ENCODE results near the gene MAP3K19.

DNA sequence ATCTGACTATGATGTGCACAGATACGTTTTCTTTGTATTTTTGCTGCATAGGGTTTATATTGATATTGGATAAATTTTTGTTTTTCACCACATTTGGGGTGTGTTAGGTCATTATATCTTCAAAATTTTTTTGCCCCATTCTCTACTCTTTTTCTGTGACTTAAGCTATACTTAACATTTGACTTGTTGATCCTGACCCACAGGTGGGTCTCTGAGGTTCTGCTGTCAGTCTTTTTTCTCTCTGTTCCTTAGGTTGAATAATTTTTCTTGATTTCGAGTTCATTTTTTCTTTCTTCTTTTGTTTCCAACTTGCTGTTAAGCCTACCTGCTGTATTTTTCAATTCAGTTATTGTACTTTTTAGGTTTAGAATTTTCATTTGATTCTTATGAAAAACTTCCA, 16.9 kb upstream of the MAP3K19 start:
- TF ChIP-seq ZFP30 (CRISPR knock-in tag; IDR thresholded peaks at IDR 0.05) (no peak), ZFP3 (CRISPR knock-in tag; IDR thresholded peaks at IDR 0.05) (no peak), PPARA (CRISPR knock-in tag; IDR thresholded peaks at IDR 0.05; ENCODE audit: borderline replicate concordance) (no peak)
- TF ChIP-seq, protein P1, sequence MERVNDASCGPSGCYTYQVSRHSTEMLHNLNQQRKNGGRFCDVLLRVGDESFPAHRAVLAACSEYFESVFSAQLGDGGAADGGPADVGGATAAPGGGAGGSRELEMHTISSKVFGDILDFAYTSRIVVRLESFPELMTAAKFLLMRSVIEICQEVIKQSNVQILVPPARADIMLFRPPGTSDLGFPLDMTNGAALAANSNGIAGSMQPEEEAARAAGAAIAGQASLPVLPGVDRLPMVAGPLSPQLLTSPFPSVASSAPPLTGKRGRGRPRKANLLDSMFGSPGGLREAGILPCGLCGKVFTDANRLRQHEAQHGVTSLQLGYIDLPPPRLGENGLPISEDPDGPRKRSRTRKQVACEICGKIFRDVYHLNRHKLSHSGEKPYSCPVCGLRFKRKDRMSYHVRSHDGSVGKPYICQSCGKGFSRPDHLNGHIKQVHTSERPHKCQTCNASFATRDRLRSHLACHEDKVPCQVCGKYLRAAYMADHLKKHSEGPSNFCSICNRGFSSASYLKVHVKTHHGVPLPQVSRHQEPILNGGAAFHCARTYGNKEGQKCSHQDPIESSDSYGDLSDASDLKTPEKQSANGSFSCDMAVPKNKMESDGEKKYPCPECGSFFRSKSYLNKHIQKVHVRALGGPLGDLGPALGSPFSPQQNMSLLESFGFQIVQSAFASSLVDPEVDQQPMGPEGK (CRISPR knock-in tag; IDR thresholded peaks at IDR 0.05; ENCODE audit: borderline replicate concordance): no peak
- TF ChIP-seq, protein P2, sequence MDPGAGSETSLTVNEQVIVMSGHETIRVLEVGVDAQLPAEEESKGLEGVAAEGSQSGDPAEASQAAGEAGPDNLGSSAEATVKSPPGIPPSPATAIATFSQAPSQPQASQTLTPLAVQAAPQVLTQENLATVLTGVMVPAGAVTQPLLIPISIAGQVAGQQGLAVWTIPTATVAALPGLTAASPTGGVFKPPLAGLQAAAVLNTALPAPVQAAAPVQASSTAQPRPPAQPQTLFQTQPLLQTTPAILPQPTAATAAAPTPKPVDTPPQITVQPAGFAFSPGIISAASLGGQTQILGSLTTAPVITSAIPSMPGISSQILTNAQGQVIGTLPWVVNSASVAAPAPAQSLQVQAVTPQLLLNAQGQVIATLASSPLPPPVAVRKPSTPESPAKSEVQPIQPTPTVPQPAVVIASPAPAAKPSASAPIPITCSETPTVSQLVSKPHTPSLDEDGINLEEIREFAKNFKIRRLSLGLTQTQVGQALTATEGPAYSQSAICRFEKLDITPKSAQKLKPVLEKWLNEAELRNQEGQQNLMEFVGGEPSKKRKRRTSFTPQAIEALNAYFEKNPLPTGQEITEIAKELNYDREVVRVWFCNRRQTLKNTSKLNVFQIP (CRISPR knock-in tag; IDR thresholded peaks at IDR 0.05; ENCODE audit: borderline replicate concordance, low read depth): no peak
- TF ChIP-seq, protein P3, sequence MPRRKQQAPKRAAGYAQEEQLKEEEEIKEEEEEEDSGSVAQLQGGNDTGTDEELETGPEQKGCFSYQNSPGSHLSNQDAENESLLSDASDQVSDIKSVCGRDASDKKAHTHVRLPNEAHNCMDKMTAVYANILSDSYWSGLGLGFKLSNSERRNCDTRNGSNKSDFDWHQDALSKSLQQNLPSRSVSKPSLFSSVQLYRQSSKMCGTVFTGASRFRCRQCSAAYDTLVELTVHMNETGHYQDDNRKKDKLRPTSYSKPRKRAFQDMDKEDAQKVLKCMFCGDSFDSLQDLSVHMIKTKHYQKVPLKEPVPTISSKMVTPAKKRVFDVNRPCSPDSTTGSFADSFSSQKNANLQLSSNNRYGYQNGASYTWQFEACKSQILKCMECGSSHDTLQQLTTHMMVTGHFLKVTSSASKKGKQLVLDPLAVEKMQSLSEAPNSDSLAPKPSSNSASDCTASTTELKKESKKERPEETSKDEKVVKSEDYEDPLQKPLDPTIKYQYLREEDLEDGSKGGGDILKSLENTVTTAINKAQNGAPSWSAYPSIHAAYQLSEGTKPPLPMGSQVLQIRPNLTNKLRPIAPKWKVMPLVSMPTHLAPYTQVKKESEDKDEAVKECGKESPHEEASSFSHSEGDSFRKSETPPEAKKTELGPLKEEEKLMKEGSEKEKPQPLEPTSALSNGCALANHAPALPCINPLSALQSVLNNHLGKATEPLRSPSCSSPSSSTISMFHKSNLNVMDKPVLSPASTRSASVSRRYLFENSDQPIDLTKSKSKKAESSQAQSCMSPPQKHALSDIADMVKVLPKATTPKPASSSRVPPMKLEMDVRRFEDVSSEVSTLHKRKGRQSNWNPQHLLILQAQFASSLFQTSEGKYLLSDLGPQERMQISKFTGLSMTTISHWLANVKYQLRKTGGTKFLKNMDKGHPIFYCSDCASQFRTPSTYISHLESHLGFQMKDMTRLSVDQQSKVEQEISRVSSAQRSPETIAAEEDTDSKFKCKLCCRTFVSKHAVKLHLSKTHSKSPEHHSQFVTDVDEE (CRISPR knock-in tag; IDR thresholded peaks at IDR 0.05): no peak
- TF ChIP-seq, protein P4, sequence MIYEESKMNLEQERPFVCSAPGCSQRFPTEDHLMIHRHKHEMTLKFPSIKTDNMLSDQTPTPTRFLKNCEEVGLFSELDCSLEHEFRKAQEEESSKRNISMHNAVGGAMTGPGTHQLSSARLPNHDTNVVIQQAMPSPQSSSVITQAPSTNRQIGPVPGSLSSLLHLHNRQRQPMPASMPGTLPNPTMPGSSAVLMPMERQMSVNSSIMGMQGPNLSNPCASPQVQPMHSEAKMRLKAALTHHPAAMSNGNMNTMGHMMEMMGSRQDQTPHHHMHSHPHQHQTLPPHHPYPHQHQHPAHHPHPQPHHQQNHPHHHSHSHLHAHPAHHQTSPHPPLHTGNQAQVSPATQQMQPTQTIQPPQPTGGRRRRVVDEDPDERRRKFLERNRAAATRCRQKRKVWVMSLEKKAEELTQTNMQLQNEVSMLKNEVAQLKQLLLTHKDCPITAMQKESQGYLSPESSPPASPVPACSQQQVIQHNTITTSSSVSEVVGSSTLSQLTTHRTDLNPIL (CRISPR knock-in tag; IDR thresholded peaks at IDR 0.05; ENCODE audit: low read depth): no peak

All from SK-N-SH treated with all-trans-retinoic acid at 6 μM for 48 hours (cell line).